DOHH2 (cell line): ENCODE measurements around the gene SLC17A8.

Experiments used
- H3F3A ChIP-seq: fragments of 200-600 bp; sonication (generic), shearing (Covaris generic); 2 replicates; pipeline ENCODE4 v1.6.0; 2016; ENCODE audit warnings: antibody characterized with exemption, mild to moderate bottlenecking; ENCODE audit not compliant: control insufficient read depth, insufficient read depth
- H3K27ac ChIP-seq: fragments of 200-600 bp; sonication (generic); 2 replicates; pipeline ENCODE4 v1.5.1; 2014; ENCODE audit warnings: low read depth, mild to moderate bottlenecking, low read length, moderate library complexity
- H3K27me3 ChIP-seq: fragments of 200-600 bp; sonication (generic); 2 replicates; pipeline ENCODE4 v1.6.1; 2014; ENCODE audit warnings: mild to moderate bottlenecking, low read length, mixed read lengths; ENCODE audit not compliant: control insufficient read depth
- H3K36me3 ChIP-seq: fragments of 200-600 bp; sonication (generic); 2 replicates; pipeline ENCODE4 v1.6.1; 2014; ENCODE audit warnings: mild to moderate bottlenecking, low read length, moderate library complexity, mixed read lengths; ENCODE audit not compliant: control insufficient read depth
- H3K4me1 ChIP-seq: fragments of 200-600 bp; sonication (generic); 2 replicates; pipeline ENCODE4 v1.6.1; 2014; ENCODE audit warnings: mild to moderate bottlenecking, low read length, mixed read lengths; ENCODE audit not compliant: control insufficient read depth
- H3K4me2 ChIP-seq: fragments of 200-600 bp; sonication (generic); 2 replicates; pipeline ENCODE4 v1.6.0; 2014; ENCODE audit warnings: mild to moderate bottlenecking, low read length, moderate library complexity
- H3K4me3 ChIP-seq: fragments of 200-600 bp; sonication (generic); 2 replicates; pipeline ENCODE4 v1.5.1; 2014; ENCODE audit warnings: mild to moderate bottlenecking, low read length, mixed read lengths
- H3K79me2 ChIP-seq: fragments of 200-600 bp; sonication (generic); 2 replicates; pipeline ENCODE4 v1.6.1; 2014; ENCODE audit warnings: mild to moderate bottlenecking, low read length, mixed read lengths; ENCODE audit not compliant: control insufficient read depth
- H3K9me2 ChIP-seq: fragments of 200-600 bp; sonication (generic); replicated peaks from 2 replicates; pipeline ENCODE4 v1.6.1; 2014; ENCODE audit warnings: mild to moderate bottlenecking, low read length, mixed read lengths; ENCODE audit not compliant: control insufficient read depth
- H3K9me3 ChIP-seq: fragments of 200-600 bp; sonication (generic); 2 replicates; pipeline ENCODE4 v1.6.1; 2014; ENCODE audit warnings: antibody characterized with exemption, low read length, mixed read lengths; ENCODE audit not compliant: control insufficient read depth, insufficient read depth
- H4K20me1 ChIP-seq: fragments of 200-600 bp; sonication (generic); 2 replicates; pipeline ENCODE4 v1.6.0; 2014; ENCODE audit warnings: low read depth, mild to moderate bottlenecking, antibody characterized with exemption, low read length, moderate library complexity; ENCODE audit not compliant: control insufficient read depth, insufficient read depth
- CTCF ChIP-seq: fragments of 200-600 bp; sonication (generic); IDR thresholded peaks from one replicate; pipeline ENCODE4 v1.5.1; 2014; ENCODE audit warnings: antibody characterized with exemption, mild to moderate bottlenecking, low read depth, low read length; ENCODE audit not compliant: poor library complexity, severe bottlenecking
- EZH2phosphoT487 ChIP-seq: fragments of 200-600 bp; sonication (generic); IDR thresholded peaks from 2 replicates; pipeline ENCODE4 v1.6.1; 2017; ENCODE audit warnings: borderline replicate concordance, mild to moderate bottlenecking, antibody characterized with exemption, low read length, moderate library complexity, mixed read lengths

Gene SLC17A8

GRCh38 chr12:100458191-100458590 is 101.3 kb downstream of the SLC17A8 start:
- no peaks in the 10 kb centered on the region for H3K27me3 ChIP-seq

GRCh38 chr12:100460702-100461101 is 103.8 kb downstream of the SLC17A8 start:
- H3K27me3 ChIP-seq, result no peaks in the 10 kb centered on the region
- H3K4me2 ChIP-seq, result no peak overlapping the region
- no peaks in the 10 kb centered on the region for H3K9me2 ChIP-seq
- H3K27ac ChIP-seq, result no peak overlapping the region
- no peaks in the 10 kb centered on the region for H4K20me1 ChIP-seq
- H3K36me3 ChIP-seq, result no peaks in the 10 kb centered on the region
- H3K9me3 ChIP-seq, result no peaks in the 10 kb centered on the region
- H3F3A ChIP-seq, result no peaks in the 10 kb centered on the region
- no peaks in the 10 kb centered on the region for H3K79me2 ChIP-seq
- no peak overlapping the region for H3K4me3 ChIP-seq
- no peaks in the 10 kb centered on the region for H3K4me1 ChIP-seq
- TF ChIP-seq EZH2phosphoT487 (no peak), CTCF (no peak)

More at GRCh38 chr12:100458191-100458590, 101.3 kb downstream of the SLC17A8 start:
- Histone ChIP-seq H3K9me2 (no peaks in the 10 kb centered on the region), H3K4me2 (no peak overlapping the region), H3K36me3 (no peaks in the 10 kb centered on the region), H3K4me3 (no peak overlapping the region), H3K9me3 (no peaks in the 10 kb centered on the region), H3F3A (no peaks in the 10 kb centered on the region), H4K20me1 (no peaks in the 10 kb centered on the region), H3K79me2 (no peaks in the 10 kb centered on the region), H3K27ac (no peak overlapping the region), H3K4me1 (no peaks in the 10 kb centered on the region)
- TF ChIP-seq CTCF (no peak), EZH2phosphoT487 (no peak)

GRCh38 chr12:100461330-100461973 is 104.6 kb downstream of the SLC17A8 start:
- H3K4me3 ChIP-seq, result no peak overlapping the region
- H3K27me3 ChIP-seq, result no peaks in the 10 kb centered on the region
- no peaks in the 10 kb centered on the region for H3K4me1 ChIP-seq
- H3K36me3 ChIP-seq, result no peaks in the 10 kb centered on the region
- no peaks in the 10 kb centered on the region for H4K20me1 ChIP-seq
- no peak overlapping the region for H3K4me2 ChIP-seq
- H3K79me2 ChIP-seq, result no peaks in the 10 kb centered on the region
- H3K9me3 ChIP-seq, result no peaks in the 10 kb centered on the region
- H3K9me2 ChIP-seq, result no peaks in the 10 kb centered on the region; the same call in 1 of the 2 replicates
- no peak overlapping the region for H3K27ac ChIP-seq
- TF ChIP-seq EZH2phosphoT487 (no peak), CTCF (no peak)
- H3F3A ChIP-seq, result no peaks in the 10 kb centered on the region
